PFSK-1 (cell line): ENCODE results near the gene BARHL1.

Source experiments
- FOXP2 ChIP-seq: optimal IDR thresholded peaks from 2 replicates; pipeline ENCODE3; 2011; ENCODE audit warnings: borderline replicate concordance, control low read depth, inconsistent platforms; ENCODE audit not compliant: insufficient read depth; ENCODE audit errors: extremely low read length, extremely low read depth
- POLR2AphosphoS5 ChIP-seq: IDR thresholded peaks from 2 replicates; pipeline ENCODE4 v1.6.1; 2012; ENCODE audit warnings: low read depth, mild to moderate bottlenecking, control low read depth, low read length, moderate library complexity
- SIN3A ChIP-seq: IDR thresholded peaks from 2 replicates; pipeline ENCODE4 v1.6.1; 2012; ENCODE audit warnings: mild to moderate bottlenecking, low read length, moderate library complexity, borderline replicate concordance; ENCODE audit not compliant: insufficient read depth
- TAF1 ChIP-seq: IDR thresholded peaks from 2 replicates; pipeline ENCODE4 v1.6.1; 2012; ENCODE audit warnings: low read length, control low read depth, borderline replicate concordance; ENCODE audit not compliant: insufficient read depth
- TF ChIP-seq, protein P1 (sequence below), 2 experiments: IDR thresholded peaks; 2 replicates each; pipeline versions ENCODE4 v1.6.1 to v1.8.0; 2011 to 2012; ENCODE audit warnings: low read depth in 2 of 2, low read length in 2 of 2, control low read depth in 1 of 2, inconsistent platforms in 1 of 2, mild to moderate bottlenecking in 1 of 2, moderate library complexity in 1 of 2; ENCODE audit not compliant: insufficient read depth in 1 of 2

BARHL1 gene

DNA sequence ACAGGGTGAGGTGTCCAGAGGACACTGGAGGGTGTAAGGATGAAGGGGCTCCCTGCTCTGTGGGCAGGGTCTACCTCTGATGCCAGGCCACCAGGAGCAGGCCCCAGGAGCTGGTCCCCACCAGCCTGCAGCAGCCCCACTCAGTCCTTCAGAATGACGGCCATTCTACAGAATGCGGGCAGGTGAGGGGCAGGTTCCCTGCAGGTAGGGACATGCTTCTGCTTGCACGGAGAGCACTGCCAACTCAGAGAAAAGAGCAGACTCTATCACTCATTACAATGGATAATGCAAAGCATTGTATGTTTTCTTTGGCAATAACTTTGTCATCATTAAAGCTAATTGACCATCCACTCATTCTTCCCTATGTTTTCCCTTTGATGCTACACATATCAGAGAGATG lies 48.4 kb downstream of the BARHL1 start:
- TF ChIP-seq POLR2AphosphoS5 (no peak), SIN3A (no peak), TAF1 (no peak), FOXP2 (no peak)
- TF ChIP-seq, protein P1, sequence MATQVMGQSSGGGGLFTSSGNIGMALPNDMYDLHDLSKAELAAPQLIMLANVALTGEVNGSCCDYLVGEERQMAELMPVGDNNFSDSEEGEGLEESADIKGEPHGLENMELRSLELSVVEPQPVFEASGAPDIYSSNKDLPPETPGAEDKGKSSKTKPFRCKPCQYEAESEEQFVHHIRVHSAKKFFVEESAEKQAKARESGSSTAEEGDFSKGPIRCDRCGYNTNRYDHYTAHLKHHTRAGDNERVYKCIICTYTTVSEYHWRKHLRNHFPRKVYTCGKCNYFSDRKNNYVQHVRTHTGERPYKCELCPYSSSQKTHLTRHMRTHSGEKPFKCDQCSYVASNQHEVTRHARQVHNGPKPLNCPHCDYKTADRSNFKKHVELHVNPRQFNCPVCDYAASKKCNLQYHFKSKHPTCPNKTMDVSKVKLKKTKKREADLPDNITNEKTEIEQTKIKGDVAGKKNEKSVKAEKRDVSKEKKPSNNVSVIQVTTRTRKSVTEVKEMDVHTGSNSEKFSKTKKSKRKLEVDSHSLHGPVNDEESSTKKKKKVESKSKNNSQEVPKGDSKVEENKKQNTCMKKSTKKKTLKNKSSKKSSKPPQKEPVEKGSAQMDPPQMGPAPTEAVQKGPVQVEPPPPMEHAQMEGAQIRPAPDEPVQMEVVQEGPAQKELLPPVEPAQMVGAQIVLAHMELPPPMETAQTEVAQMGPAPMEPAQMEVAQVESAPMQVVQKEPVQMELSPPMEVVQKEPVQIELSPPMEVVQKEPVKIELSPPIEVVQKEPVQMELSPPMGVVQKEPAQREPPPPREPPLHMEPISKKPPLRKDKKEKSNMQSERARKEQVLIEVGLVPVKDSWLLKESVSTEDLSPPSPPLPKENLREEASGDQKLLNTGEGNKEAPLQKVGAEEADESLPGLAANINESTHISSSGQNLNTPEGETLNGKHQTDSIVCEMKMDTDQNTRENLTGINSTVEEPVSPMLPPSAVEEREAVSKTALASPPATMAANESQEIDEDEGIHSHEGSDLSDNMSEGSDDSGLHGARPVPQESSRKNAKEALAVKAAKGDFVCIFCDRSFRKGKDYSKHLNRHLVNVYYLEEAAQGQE (IDR thresholded peaks at IDR 0.05; ENCODE audit: insufficient read depth in 1 of 2, low read depth in 2 of 2, low read length in 2 of 2) = no peak

- TF ChIP-seq TAF1 (no peak), SIN3A (no peak), FOXP2 (no peak), POLR2AphosphoS5 (no peak)
- TF ChIP-seq, protein P1 (IDR thresholded peaks at IDR 0.05; ENCODE audit: insufficient read depth in 1 of 2, low read depth in 2 of 2, low read length in 2 of 2) = no peak
These were observed 48.9 kb downstream of the BARHL1 start for GRCh38 chr9:132631280-132631679.

GRCh38 chr9:132631685-132632084 lies 49.3 kb downstream of the BARHL1 start:
- no peak for TF ChIP-seq POLR2AphosphoS5
- TF ChIP-seq FOXP2 = no peak
- no peak for TF ChIP-seq TAF1
- TF ChIP-seq, protein P1 (IDR thresholded peaks at IDR 0.05; ENCODE audit: insufficient read depth in 1 of 2, low read depth in 2 of 2, low read length in 2 of 2) = no peak
- no peak for TF ChIP-seq SIN3A

DNA sequence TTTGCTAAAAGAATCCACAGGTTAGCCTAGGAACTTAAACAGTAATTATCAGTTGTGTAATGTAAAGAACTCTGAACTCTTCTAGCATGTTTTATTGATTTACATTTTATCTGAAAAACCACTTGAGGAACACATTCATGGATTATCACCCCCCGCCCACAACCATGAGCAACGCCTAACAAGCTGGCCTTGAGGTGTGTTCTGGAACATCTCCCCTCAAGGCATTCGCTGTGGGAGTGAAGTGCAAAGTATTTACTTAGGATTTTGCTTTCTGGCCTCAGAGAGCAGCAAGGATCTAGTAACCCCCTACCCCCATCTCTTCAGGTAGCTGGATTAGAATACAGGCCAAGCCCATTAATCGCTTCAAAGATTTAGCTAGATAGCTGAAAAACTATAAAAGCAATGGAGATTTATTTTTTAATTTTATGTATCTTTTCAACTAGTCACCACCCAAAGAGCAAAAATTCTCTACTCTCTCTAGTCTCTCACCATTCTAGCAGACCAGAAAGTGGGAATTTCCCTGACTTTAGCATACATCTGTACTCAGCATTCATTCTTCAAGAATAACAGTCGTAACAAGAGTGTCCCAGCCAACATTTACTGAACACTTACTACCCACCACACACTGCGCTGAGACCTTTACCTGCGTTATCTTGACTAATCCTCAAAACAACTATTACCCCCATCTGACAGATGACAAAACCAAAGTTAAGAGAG lies 50.2 kb downstream of the BARHL1 start:
- TF ChIP-seq POLR2AphosphoS5 (no peak), TAF1 (no peak), SIN3A (no peak), FOXP2 (no peak)
- TF ChIP-seq, protein P1 (IDR thresholded peaks at IDR 0.05; ENCODE audit: insufficient read depth in 1 of 2, low read depth in 2 of 2, low read length in 2 of 2) = no peak
